GM12878 (cell line): ENCODE data around the gene ADGRE3. TPM values are rescaled to one million over a fixed set of nuclear protein-coding genes. Genes with fewer than 3 reads are reported as not detected.
A peak's percentile ranks its signal among the peaks of the same experiment; 100 is the strongest.

Experiments
- BMI1 ChIP-seq: fragments of 450-650 bp; IDR thresholded peaks from 2 replicates; pipeline ENCODE4 v1.6.1; 2016; ENCODE audit warnings: mild to moderate bottlenecking, moderate library complexity, borderline replicate concordance
- CREM ChIP-seq: IDR thresholded peaks from 2 replicates; pipeline ENCODE4 v1.6.1; 2014; ENCODE audit warnings: antibody characterized with exemption, low read depth
- ELK1 ChIP-seq: IDR thresholded peaks from 2 replicates; pipeline ENCODE4 v1.6.1; 2012; ENCODE audit warnings: low read depth, low read length, improper control_type of control experiment
- FOXK2 ChIP-seq: fragments of 450-650 bp; IDR thresholded peaks from 2 replicates; pipeline ENCODE4 v1.6.1; 2017; ENCODE audit warnings: mild to moderate bottlenecking, moderate library complexity
- HDAC2 ChIP-seq: fragments of 200-600 bp; sonication (generic); IDR thresholded peaks from 2 replicates; pipeline ENCODE4 v1.6.1; 2017
- IRF4 ChIP-seq: IDR thresholded peaks from 2 replicates; pipeline ENCODE4 v1.6.1; 2011; ENCODE audit warnings: low read depth, low read length
- MTA2 ChIP-seq: fragments of 450-650 bp; IDR thresholded peaks from 2 replicates; pipeline ENCODE4 v1.6.1; 2016; ENCODE audit warnings: low read depth, mild to moderate bottlenecking, moderate library complexity
- MYB ChIP-seq: fragments of 150-350 bp; IDR thresholded peaks from 2 replicates; pipeline ENCODE4 v1.6.1; 2014; ENCODE audit warnings: mild to moderate bottlenecking, low read depth, low read length, borderline replicate concordance
- MYC ChIP-seq: IDR thresholded peaks from 2 replicates; pipeline ENCODE4 v1.6.1; 2011; ENCODE audit warnings: mild to moderate bottlenecking, low read length, moderate library complexity, inconsistent platforms; ENCODE audit not compliant: insufficient read depth, insufficient replicate concordance, insufficient read length, severe bottlenecking
- NFIC ChIP-seq: IDR thresholded peaks from 2 replicates; pipeline ENCODE4 v1.6.1; 2012; ENCODE audit warnings: low read depth, mild to moderate bottlenecking, inconsistent platforms, low read length, moderate library complexity
- NR2F1 ChIP-seq: fragments of 450-650 bp; conservative IDR thresholded peaks from 2 replicates; pipeline ENCODE4 v1.6.1; 2017; ENCODE audit warnings: mild to moderate bottlenecking
- PKNOX1 ChIP-seq: fragments of 450-650 bp; IDR thresholded peaks from 2 replicates; pipeline ENCODE4 v1.6.1; 2016; ENCODE audit warnings: mild to moderate bottlenecking
- PML ChIP-seq: IDR thresholded peaks from 2 replicates; pipeline ENCODE4 v1.6.1; 2012; ENCODE audit warnings: low read length, inconsistent platforms
- SIN3A ChIP-seq: IDR thresholded peaks from 2 replicates; pipeline ENCODE4 v1.6.1; 2012; ENCODE audit warnings: low read depth, low read length, improper control_type of control experiment
- STAT3 ChIP-seq: IDR thresholded peaks from 2 replicates; pipeline ENCODE4 v1.6.1; 2011; ENCODE audit warnings: low read depth, low read length, improper control_type of control experiment
- TCF3 ChIP-seq: IDR thresholded peaks from 2 replicates; pipeline ENCODE4 v1.6.1; 2012; ENCODE audit warnings: low read depth, mild to moderate bottlenecking, low read length, borderline replicate concordance; ENCODE audit not compliant: insufficient read depth
- USF1 ChIP-seq: IDR thresholded peaks from 2 replicates; pipeline ENCODE4 v1.6.1; 2011; ENCODE audit warnings: borderline replicate concordance, low read depth, mild to moderate bottlenecking, moderate library complexity, mixed read lengths, low read length; ENCODE audit not compliant: insufficient read depth; ENCODE audit errors: extremely low read length
- YBX1 ChIP-seq: fragments of 450-650 bp; IDR thresholded peaks from 2 replicates; pipeline ENCODE4 v1.6.1; 2016; ENCODE audit warnings: antibody characterized with exemption
- ZNF217 ChIP-seq: fragments of 450-650 bp; IDR thresholded peaks from 2 replicates; pipeline ENCODE4 v1.6.1; 2017; ENCODE audit warnings: antibody characterized with exemption, mild to moderate bottlenecking
- ZNF592 ChIP-seq: fragments of 450-650 bp; IDR thresholded peaks from 2 replicates; pipeline ENCODE4 v1.6.1; 2017; ENCODE audit warnings: mild to moderate bottlenecking, moderate library complexity
- polyA plus RNA-seq, 11 experiments: library from polyadenylated mRNA; depleted of rRNA in 4 of 11; unstranded in 6 of 11; stranded (reverse) in 5 of 11; fragments of >200 nt; fragmentation: Nextera tagmentation in 4 of 11; fragmentation: Illumina TruSeq in 1 of 11; extraction: Ambion mirVana in 4 of 11; extraction: Trizol in 1 of 11; gene quantifications; 1 replicate in 1 of 11; 2 replicates in 10 of 11; pipeline versions ENCODE4 v1.2.1 to v1.2.3, GENCODE V29; 2011 to 2016; ENCODE audit warnings: inconsistent platforms in 2 of 11, missing spikeins in 2 of 11, low read depth in 1 of 11
- total RNA-seq, 4 experiments: library from RNA; depleted of rRNA in 3 of 4; stranded (reverse); fragments of >200 nt in 3 of 4; fragmentation: Illumina TruSeq in 1 of 4; extraction: Trizol in 1 of 4; gene quantifications; 2 replicates each; pipeline versions ENCODE4 v1.2.1 to v1.2.3, GENCODE V29; 2013 to 2021

The ADGRE3 gene
- total and polyA plus RNA-seq, 10 of the 15 experiments (the other 5 are each of a cell fraction or from before 2014, with no cell fraction given) = 0.04 to 0.10 (median 0.05) TPM; not detected in 6

GRCh38 chr19:14689598-14690503 lies 15.2 kb upstream of the ADGRE3 start, which contains the start of gene ZNF333 (continued):
- no peak for TF ChIP-seq USF1
- peak; percentile 25; the same call in 1 of the 2 replicates for TF ChIP-seq PKNOX1
- TF ChIP-seq ZNF592 = 0 out of 2 replicates have a peak, but pooled peaks have one; percentile 31
- no peak for TF ChIP-seq ZNF217
- TF ChIP-seq SIN3A = no peak
- peak; percentile 94 for TF ChIP-seq ELK1
- TF ChIP-seq YBX1 = no peak
- TF ChIP-seq NR2F1 = no peak
- no peak for TF ChIP-seq HDAC2
- TF ChIP-seq FOXK2 = no peak
- no peak for TF ChIP-seq MTA2
- peak; percentile 29 for TF ChIP-seq MYC
- TF ChIP-seq MYB = no peak
- peak; percentile 37; the same call in 1 of the 2 replicates for TF ChIP-seq CREM
- TF ChIP-seq NFIC = no peak
- no peak for TF ChIP-seq BMI1
- no peak for TF ChIP-seq STAT3
- no peak for TF ChIP-seq IRF4
- peak; percentile 79; the same call in 1 of the 2 replicates for TF ChIP-seq PML
- TF ChIP-seq TCF3 = peak; percentile 49; the same call in 1 of the 2 replicates
